ENCODE data around the gene TCF4.

DNA sequence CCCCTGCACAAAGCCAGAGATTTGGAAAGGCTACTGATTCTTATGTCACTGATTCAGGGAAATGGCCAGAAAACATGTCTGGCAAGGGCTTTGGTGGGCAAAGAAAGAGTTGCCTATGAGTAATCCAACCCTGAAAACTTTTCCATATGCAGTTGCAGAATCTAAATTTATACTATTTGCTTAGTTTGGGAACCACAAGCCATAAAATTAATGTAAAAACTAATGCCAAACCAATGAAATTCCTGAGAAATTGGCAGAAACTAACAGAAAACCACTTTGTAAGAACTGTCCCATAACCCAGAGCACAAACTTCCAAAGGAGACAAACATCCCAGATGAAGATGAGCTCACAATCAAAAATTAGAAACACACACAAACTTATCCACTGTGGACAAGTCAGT, 48.8 kb downstream of the TCF4 start:
- TF ChIP-seq NFRKB (IDR thresholded peaks at IDR 0.05) (no peak), SUZ12 (IDR thresholded peaks at IDR 0.05) (no peak)

Data from HEK293T (cell line).